ENCODE measurements around the gene SASH1. TPM values are rescaled to one million over a fixed set of nuclear protein-coding genes. Genes with fewer than 3 reads are reported as not detected.
"Not testable (repeated sequence)": the region's sequence is repeated elsewhere in the genome, so short reads cannot be mapped to it uniquely, and the experiment has no call there.

Gene SASH1
- polyA plus RNA-seq, 6 donors from 2014 or later, result not detected

- no peak for ATAC-seq (ENCODE audit: low read depth in 2 of 2)
- H3K4me3 Mint-ChIP-seq, result no peak overlapping the region
- no peaks in the 10 kb centered on the region for H3K36me3 Mint-ChIP-seq
- H3K27me3 Mint-ChIP-seq, result peaks cover 36 to 49% (median 37%) of the 10 kb centered on the region in 3 donors
- H3K4me1 Mint-ChIP-seq, result peaks cover 5 to 17% (median 7%) of the 10 kb centered on the region in 3 donors
- H3K9me3 Mint-ChIP-seq, result peaks cover 0 to 3% (median 0%) of the 10 kb centered on the region in 7 donors
- no peak overlapping the region for H3K27ac Mint-ChIP-seq
- no peak for DNase-seq
These were observed 1.9 kb upstream of the SASH1 start for GRCh38 chr6:148340586-148341297.

- Mint-ChIP-seq H3K27me3 (peaks cover 45 to 57% (median 48%) of the 10 kb centered on the region in 3 donors), H3K27ac (no peak overlapping the region), H3K9me3 (peaks cover 0 to 3% (median 0%) of the 10 kb centered on the region in 7 donors), H3K4me3 (peak overlapping the region; percentile 44 to 88 (median 78)), H3K36me3 (no peaks in the 10 kb centered on the region), H3K4me1 (peaks cover 5 to 17% (median 7%) of the 10 kb centered on the region in 3 donors)
- ATAC-seq (ENCODE audit: low read depth in 2 of 2), result no peak
- DNase-seq, result no peak
These were observed 613 bp upstream of the SASH1 start for GRCh38 chr6:148342100-148342349.

GRCh38 chr6:148343047-148343782 is 577 bp downstream of the SASH1 start:
- Mint-ChIP-seq H3K4me3 (peak overlapping the region in 6 of 8 donors; percentile 13 to 57 (median 50)), H3K9me3 (peaks cover 0 to 3% (median 0%) of the 10 kb centered on the region in 7 donors), H3K36me3 (no peaks in the 10 kb centered on the region), H3K27me3 (peaks cover 53 to 66% (median 58%) of the 10 kb centered on the region in 3 donors), H3K4me1 (peaks cover 5 to 17% (median 7%) of the 10 kb centered on the region in 3 donors), H3K27ac (no peak overlapping the region)
- no peak for DNase-seq
- ATAC-seq (ENCODE audit: low read depth in 2 of 2), result no peak

GRCh38 chr6:148345176-148345575 is 2.5 kb downstream of the SASH1 start:
- Mint-ChIP-seq H3K4me3 (peak overlapping the region in 1 of 8 donors; percentile 38), H3K9me3 (peaks cover 0 to 3% (median 0%) of the 10 kb centered on the region in 7 donors), H3K36me3 (no peaks in the 10 kb centered on the region), H3K27me3 (peaks cover 48 to 68% (median 63%) of the 10 kb centered on the region in 3 donors), H3K4me1 (peaks cover 5 to 17% (median 7%) of the 10 kb centered on the region in 3 donors), H3K27ac (no peak overlapping the region)
- DNase-seq, result no peak
- ATAC-seq (ENCODE audit: low read depth in 2 of 2), result no peak

DNA sequence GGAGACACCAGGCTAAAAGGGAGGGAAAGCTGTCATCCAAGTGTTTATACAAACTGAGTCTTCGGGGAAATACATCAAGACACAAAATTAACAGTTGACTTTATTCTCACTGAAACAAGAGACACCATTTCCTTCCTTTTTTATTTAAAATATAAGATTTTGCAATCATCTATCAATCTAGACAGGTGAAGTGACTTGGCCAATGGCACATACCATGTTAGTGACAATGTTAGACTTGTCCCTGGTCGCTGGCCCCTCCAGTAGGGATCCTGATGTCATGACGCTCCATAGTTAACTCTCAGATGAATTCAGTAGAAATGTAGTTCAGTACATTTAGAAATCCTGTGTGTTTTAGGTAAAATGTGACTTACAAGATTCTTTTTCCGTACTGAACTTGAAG is 2.9 kb downstream of the SASH1 start:
- Mint-ChIP-seq H3K9me3 (peaks cover 0 to 3% (median 0%) of the 10 kb centered on the region in 7 donors), H3K4me1 (peaks cover 5 to 17% (median 7%) of the 10 kb centered on the region in 3 donors), H3K27ac (no peak overlapping the region), H3K4me3 (no peak overlapping the region), H3K36me3 (no peaks in the 10 kb centered on the region), H3K27me3 (peaks cover 48 to 68% (median 63%) of the 10 kb centered on the region in 3 donors)
- ATAC-seq (ENCODE audit: low read depth in 2 of 2) (no peak), DNase-seq (no peak)

- Mint-ChIP-seq H3K4me3 (no peak overlapping the region), H3K36me3 (no peaks in the 10 kb centered on the region), H3K9me3 (peaks cover 0 to 3% (median 0%) of the 10 kb centered on the region in 7 donors), H3K27me3 (peaks cover 47 to 61% (median 56%) of the 10 kb centered on the region in 3 donors), H3K27ac (no peak overlapping the region), H3K4me1 (peaks cover 5 to 15% (median 7%) of the 10 kb centered on the region in 3 donors)
- DNase-seq (no peak), ATAC-seq (ENCODE audit: low read depth in 2 of 2) (no peak)
These were observed 4.2 kb downstream of the SASH1 start for GRCh38 chr6:148346681-148347440.

DNA sequence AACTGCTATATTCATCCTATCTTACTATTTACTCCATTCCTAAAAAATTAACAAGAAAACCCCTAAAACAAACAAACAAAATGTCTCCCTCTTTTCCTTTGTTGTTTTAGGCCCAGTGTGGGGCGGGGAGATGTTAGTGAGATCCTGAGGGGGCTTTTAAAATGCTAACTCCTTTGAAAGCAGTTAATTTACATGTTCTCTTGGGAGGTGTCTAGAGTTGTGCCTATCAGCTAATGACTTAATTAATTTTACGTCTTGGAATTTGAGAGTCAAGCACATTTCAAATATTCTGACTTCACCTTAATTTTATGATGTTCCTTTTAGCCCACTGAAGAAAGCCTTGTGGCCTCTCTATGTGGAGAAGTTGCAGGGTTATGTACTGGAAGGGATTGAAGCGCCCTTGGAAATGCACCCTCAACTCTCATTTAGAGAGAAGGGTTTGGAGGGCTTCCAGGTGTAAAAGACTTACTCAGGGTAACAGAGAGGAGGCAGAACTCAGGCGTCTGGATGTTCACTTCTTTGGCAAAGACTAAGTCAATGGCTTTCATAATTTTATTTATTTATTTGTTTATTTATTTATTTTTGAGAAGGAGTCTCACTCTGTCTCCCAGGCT is 4.9 kb downstream of the SASH1 start:
- H3K27me3 Mint-ChIP-seq, result peaks cover 40 to 55% (median 49%) of the 10 kb centered on the region in 3 donors
- peaks cover 0 to 3% (median 0%) of the 10 kb centered on the region in 7 donors for H3K9me3 Mint-ChIP-seq
- H3K4me3 Mint-ChIP-seq, result no peak overlapping the region
- peaks cover under 1 to 8% (median under 1%) of the 10 kb centered on the region in 3 donors for H3K4me1 Mint-ChIP-seq
- no peak overlapping the region for H3K27ac Mint-ChIP-seq
- DNase-seq (no peak), ATAC-seq (ENCODE audit: low read depth in 2 of 2) (no peak)
- no peaks in the 10 kb centered on the region for H3K36me3 Mint-ChIP-seq

DNA sequence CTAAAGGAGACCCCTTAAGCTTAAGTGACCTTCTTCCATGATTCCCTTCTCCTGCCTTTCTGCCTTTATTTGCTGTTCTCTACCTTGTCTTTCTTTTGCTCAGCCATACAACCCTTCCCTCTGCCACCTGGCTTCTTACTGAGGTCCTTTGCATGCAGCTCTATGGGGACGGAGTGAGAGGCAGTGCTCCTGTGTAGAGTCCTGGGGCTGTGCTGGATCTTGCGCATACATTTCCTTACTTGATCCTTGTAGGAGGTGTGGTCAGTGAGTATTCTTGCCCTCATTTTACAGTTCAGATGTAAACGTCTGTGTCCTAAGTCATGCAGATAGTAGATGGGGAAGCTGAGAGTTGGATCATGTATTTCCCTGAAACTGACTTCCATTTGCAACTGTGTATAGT is 5.7 kb downstream of the SASH1 start:
- H3K27ac Mint-ChIP-seq, result no peak overlapping the region
- H3K9me3 Mint-ChIP-seq, result peaks cover 0 to 3% (median 0%) of the 10 kb centered on the region in 7 donors
- H3K27me3 Mint-ChIP-seq, result peaks cover 37 to 52% (median 45%) of the 10 kb centered on the region in 3 donors
- no peak for DNase-seq
- no peaks in the 10 kb centered on the region for H3K36me3 Mint-ChIP-seq
- peak overlapping the region in 1 of 8 donors; percentile 6 for H3K4me3 Mint-ChIP-seq
- H3K4me1 Mint-ChIP-seq, result peaks cover 0 to 5% (median 0%) of the 10 kb centered on the region in 3 donors
- ATAC-seq (ENCODE audit: low read depth in 2 of 2), result no peak

DNA sequence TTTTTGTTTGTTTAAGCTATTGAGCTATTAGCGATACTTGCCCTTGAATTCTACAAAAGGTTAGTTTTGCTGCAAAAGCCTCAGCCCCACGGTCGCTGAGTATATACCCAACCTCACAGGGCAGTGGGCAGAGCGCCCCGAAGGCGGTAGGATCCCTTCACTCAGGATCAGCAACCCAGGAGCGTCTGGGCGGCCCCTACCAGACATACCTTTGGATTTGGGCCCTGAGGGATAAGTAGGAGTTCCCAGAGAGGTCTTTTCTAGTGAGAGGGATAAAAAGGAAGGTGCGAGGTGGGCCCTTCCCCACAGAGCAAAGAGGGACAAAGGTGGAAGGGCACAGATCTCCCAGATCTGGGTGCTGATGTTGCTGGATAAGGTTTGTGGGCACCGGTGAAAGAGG is 6.1 kb downstream of the SASH1 start:
- H3K27me3 Mint-ChIP-seq, result peaks cover 33 to 48% (median 41%) of the 10 kb centered on the region in 3 donors

GRCh38 chr6:148349466-148349865 is 6.8 kb downstream of the SASH1 start:
- ATAC-seq (ENCODE audit: low read depth in 2 of 2), result no peak
- peaks cover 26 to 42% (median 35%) of the 10 kb centered on the region in 3 donors for H3K27me3 Mint-ChIP-seq
- H3K4me1 Mint-ChIP-seq, result no peaks in the 10 kb centered on the region
- H3K27ac Mint-ChIP-seq, result no peak overlapping the region
- no peak overlapping the region for H3K4me3 Mint-ChIP-seq
- no peak for DNase-seq
- no peaks in the 10 kb centered on the region for H3K36me3 Mint-ChIP-seq
- H3K9me3 Mint-ChIP-seq, result peaks cover 0 to 3% (median 0%) of the 10 kb centered on the region in 7 donors

More for the DNA sequence above, 6.1 kb downstream of the SASH1 start:
- no peak for DNase-seq
- Mint-ChIP-seq H3K9me3 (peaks cover 0 to 3% (median 0%) of the 10 kb centered on the region in 7 donors), H3K4me1 (peaks cover 0 to under 1% (median 0%) of the 10 kb centered on the region in 3 donors), H3K27ac (no peak overlapping the region), H3K4me3 (no peak overlapping the region), H3K36me3 (no peaks in the 10 kb centered on the region)
- no peak for ATAC-seq (ENCODE audit: low read depth in 2 of 2)

GRCh38 chr6:148351309-148351708 is 8.7 kb downstream of the SASH1 start:
- Mint-ChIP-seq H3K4me3 (no peak overlapping the region), H3K27ac (no peak overlapping the region), H3K9me3 (peaks cover 0 to 2% (median 0%) of the 10 kb centered on the region in 7 donors), H3K4me1 (no peaks in the 10 kb centered on the region), H3K36me3 (no peaks in the 10 kb centered on the region), H3K27me3 (peaks cover 16 to 28% (median 27%) of the 10 kb centered on the region in 3 donors)
- ATAC-seq (ENCODE audit: low read depth in 2 of 2), result no peak
- DNase-seq, result no peak

GRCh38 chr6:148352421-148352820 is 9.8 kb downstream of the SASH1 start:
- ATAC-seq (ENCODE audit: low read depth in 2 of 2); DNase-seq; H3K9me3 Mint-ChIP-seq; H3K36me3 Mint-ChIP-seq; H3K27ac Mint-ChIP-seq; H3K4me3 Mint-ChIP-seq; H3K4me1 Mint-ChIP-seq: not testable (repeated sequence)
- peaks cover 12 to 24% (median 17%) of the 10 kb centered on the region in 3 donors for H3K27me3 Mint-ChIP-seq

All from naive B cell (primary cell).